IMR-90 (cell line): ENCODE data around the gene CRIM1. TPM values are rescaled to one million over a fixed set of nuclear protein-coding genes. Genes with fewer than 3 reads are reported as not detected.
A peak's percentile ranks its signal among the peaks of the same experiment; 100 is the strongest.

Experiments used
- ATAC-seq: fragments of 200-7000 bp; cut with Tn5 transposase; 2 replicates; pipeline ENCODE4 v1.9.1; 2020; ENCODE audit warnings: low read depth, mild to moderate bottlenecking, moderate library complexity
- BruUV-seq: library from RNA; stranded (reverse); fragments of 400-500 nt; replicated peaks from 2 replicates; lab custom pipeline; 2021; lab: Mats Ljungman, UMichigan
- CTCF ChIA-PET: fragments of 300-600 bp; formaldehyde crosslinking; extraction: SDS; loops from one replicate; lab custom pipeline; 2021; ENCODE audit warnings: antibody characterized with exemption; lab: Yijun Ruan, JAX
- POLR2A ChIA-PET: fragments of 300-600 bp; sonication (Branson Sonifier 250); formaldehyde crosslinking; loops from one replicate; lab custom pipeline; 2022; ENCODE audit warnings: antibody characterized with exemption; ENCODE audit not compliant: unreplicated experiment; lab: Charles Lee
- DNase-seq: peaks from one replicate; pipeline ENCODE4 v3.0.0; 2013
- H2AFZ ChIP-seq: replicated peaks from 2 replicates; pipeline ENCODE3; 2013; ENCODE audit warnings: low read length, mild to moderate bottlenecking; ENCODE audit not compliant: poor library complexity
- H2AK5ac ChIP-seq: 2 replicates; pipeline ENCODE4 v1.6.1; 2013; ENCODE audit warnings: low read depth, low read length, inconsistent platforms
- H2AK9ac ChIP-seq: replicated peaks from 2 replicates; pipeline ENCODE3; 2013; ENCODE audit warnings: mild to moderate bottlenecking, low read depth, low read length, moderate library complexity; ENCODE audit not compliant: poor library complexity
- H2BK120ac ChIP-seq: 2 replicates; pipeline ENCODE4 v1.6.1; 2013; ENCODE audit warnings: low read depth, low read length, inconsistent platforms
- H2BK15ac ChIP-seq: 3 replicates; pipeline ENCODE4 v1.6.1; 2013; ENCODE audit warnings: low read depth, low read length, inconsistent platforms
- H2BK20ac ChIP-seq: 2 replicates; pipeline ENCODE4 v1.6.1; 2013; ENCODE audit warnings: low read depth, mild to moderate bottlenecking, inconsistent platforms, low read length, moderate library complexity
- H2BK5ac ChIP-seq: 2 replicates; pipeline ENCODE4 v1.6.1; 2013; ENCODE audit warnings: mild to moderate bottlenecking, low read depth, low read length, inconsistent platforms; ENCODE audit not compliant: poor library complexity, severe bottlenecking
- H3K14ac ChIP-seq: replicated peaks from 2 replicates; pipeline ENCODE4 v1.6.1; 2013; ENCODE audit warnings: low read depth, low read length, inconsistent platforms
- H3K18ac ChIP-seq: 2 replicates; pipeline ENCODE4 v1.6.1; 2013; ENCODE audit warnings: low read depth, low read length, control low read depth
- H3K23ac ChIP-seq: 2 replicates; pipeline ENCODE4 v1.6.1; 2013; ENCODE audit warnings: low read depth, low read length, inconsistent platforms
- H3K27ac ChIP-seq: 2 replicates; pipeline ENCODE4 v1.5.1; 2013; ENCODE audit warnings: mild to moderate bottlenecking, control low read depth, low read length; ENCODE audit not compliant: insufficient read depth
- H3K27me3 ChIP-seq: 2 replicates; pipeline ENCODE4 v1.6.1; 2013; ENCODE audit warnings: low read length; ENCODE audit not compliant: control insufficient read depth, insufficient read depth
- H3K36me3 ChIP-seq: 2 replicates; pipeline ENCODE4 v1.6.1; 2013; ENCODE audit warnings: low read length, mixed read lengths; ENCODE audit not compliant: control insufficient read depth, insufficient read depth
- H3K4ac ChIP-seq: 2 replicates; pipeline ENCODE4 v1.6.1; 2013; ENCODE audit warnings: low read depth, low read length, inconsistent platforms
- H3K4me1 ChIP-seq: 2 replicates; pipeline ENCODE4 v1.6.1; 2013; ENCODE audit warnings: low read length, mixed read lengths; ENCODE audit not compliant: control insufficient read depth, insufficient read depth
- H3K4me2 ChIP-seq: 2 replicates; pipeline ENCODE4 v1.6.1; 2013; ENCODE audit warnings: low read depth, mild to moderate bottlenecking, control low read depth, low read length, moderate library complexity
- H3K4me3 ChIP-seq: 2 replicates; pipeline ENCODE4 v1.5.1; 2013; ENCODE audit warnings: low read depth, mild to moderate bottlenecking, control low read depth, low read length, moderate library complexity; ENCODE audit not compliant: insufficient read depth
- H3K56ac ChIP-seq: 2 replicates; pipeline ENCODE4 v1.6.1; 2013; ENCODE audit warnings: low read length, inconsistent platforms; ENCODE audit not compliant: insufficient read depth; ENCODE audit errors: extremely low read depth
- H3K79me1 ChIP-seq, 2 experiments: 2 replicates each; pipeline ENCODE4 v1.6.1; 2013; ENCODE audit warnings: low read length in 2 of 2, inconsistent platforms in 1 of 2, low read depth in 1 of 2
- H3K9ac ChIP-seq: 2 replicates; pipeline ENCODE4 v1.6.1; 2013; ENCODE audit warnings: low read depth, low read length, control low read depth
- H3K9me1 ChIP-seq: 2 replicates; pipeline ENCODE4 v1.6.1; 2013; ENCODE audit warnings: low read length, inconsistent platforms; ENCODE audit not compliant: insufficient read depth
- H3K9me3 ChIP-seq: 2 replicates; pipeline ENCODE4 v1.6.1; 2013; ENCODE audit warnings: low read length; ENCODE audit not compliant: control insufficient read depth, insufficient read depth
- H4K20me1 ChIP-seq: 2 replicates; pipeline ENCODE4 v1.6.1; 2013; ENCODE audit warnings: low read length, inconsistent platforms; ENCODE audit not compliant: insufficient read depth
- H4K5ac ChIP-seq: 2 replicates; pipeline ENCODE4 v1.6.1; 2013; ENCODE audit warnings: mild to moderate bottlenecking, low read depth, low read length, control low read depth
- H4K8ac ChIP-seq, 2 experiments: 2 replicates each; pipeline ENCODE4 v1.6.1; 2013; ENCODE audit warnings: low read depth in 2 of 2, low read length in 2 of 2, control low read depth in 1 of 2, inconsistent platforms in 1 of 2
- H4K91ac ChIP-seq: 2 replicates; pipeline ENCODE4 v1.6.1; 2013; ENCODE audit warnings: low read depth, low read length, inconsistent platforms; ENCODE audit not compliant: insufficient read depth
- BHLHE40 ChIP-seq: fragments of 150-350 bp; IDR thresholded peaks from 2 replicates; pipeline ENCODE4 v1.6.1; 2016; ENCODE audit warnings: mild to moderate bottlenecking, low read depth, low read length
- CEBPB ChIP-seq: IDR thresholded peaks from 2 replicates; pipeline ENCODE4 v1.6.1; 2012; ENCODE audit warnings: low read depth, low read length, improper control_type of control experiment
- ELK1 ChIP-seq: fragments of 150-350 bp; IDR thresholded peaks from 2 replicates; pipeline ENCODE4 v1.6.1; 2016; ENCODE audit warnings: low read depth, mild to moderate bottlenecking, low read length, moderate library complexity, borderline replicate concordance
- MAZ ChIP-seq: IDR thresholded peaks from 2 replicates; pipeline ENCODE4 v1.6.1; 2012; ENCODE audit warnings: low read depth, mild to moderate bottlenecking, low read length, improper control_type of control experiment, moderate library complexity, borderline replicate concordance
- MXI1 ChIP-seq: IDR thresholded peaks from 2 replicates; pipeline ENCODE4 v1.6.1; 2012; ENCODE audit warnings: low read depth, mild to moderate bottlenecking, low read length, moderate library complexity, borderline replicate concordance
- NFE2L2 ChIP-seq: fragments of 150-350 bp; IDR thresholded peaks from 2 replicates; pipeline ENCODE4 v1.6.1; 2016; ENCODE audit warnings: low read depth, mild to moderate bottlenecking, low read length
- POLR2A ChIP-seq: IDR thresholded peaks from 2 replicates; pipeline ENCODE4 v1.6.1; 2012; ENCODE audit warnings: mild to moderate bottlenecking, low read depth, low read length
- RAD21 ChIP-seq: IDR thresholded peaks from 2 replicates; pipeline ENCODE4 v1.6.1; 2012; ENCODE audit warnings: low read length, improper control_type of control experiment
- RCOR1 ChIP-seq: IDR thresholded peaks from 2 replicates; pipeline ENCODE4 v1.6.1; 2012; ENCODE audit warnings: mild to moderate bottlenecking, low read length, improper control_type of control experiment; ENCODE audit not compliant: insufficient replicate concordance
- WGBS, 2 experiments: methylation state at CpG; one replicate each; pipeline versions ENCODE4 v1.1.5 to v1.1.7; 2013; ENCODE audit warnings: missing lambda C conversion rate in 2 of 2; ENCODE audit not compliant: insufficient read length in 1 of 2; ENCODE audit errors: extremely low coverage in 2 of 2; 5-methylcytosine and 5-hydroxymethylcytosine counted together
- dilution Hi-C: fragments of 300-500 bp; cut with HindIII; formaldehyde crosslinking; loops from one replicate; pipeline ENCODE4 v1.14.3; 2018; ENCODE audit warnings: low sequenced_read_pairs; ENCODE audit not compliant: unreplicated experiment
- in situ Hi-C: fragments of 300-500 bp; cut with MboI; formaldehyde crosslinking; loops from 3 replicates; pipeline ENCODE4 v1.14.3; 2019; ENCODE audit warnings: low sequenced_read_pairs, inconsistent platforms, mixed read lengths
- intact Hi-C: fragments of 100-400 bp; cut with micrococcal nuclease; formaldehyde crosslinking; loops from 2 replicates; pipeline ENCODE4 v1.10.0; 2022
- polyA plus RNA-seq, 3 experiments: library from polyadenylated mRNA; depleted of rRNA; stranded (reverse); fragments of >200 nt; gene quantifications; 2 replicates each; pipeline ENCODE4 v1.2.3, GENCODE V29; 2012; ENCODE audit warnings: low replicate concordance in 1 of 3
- total RNA-seq: library from RNA; depleted of rRNA; stranded (reverse); fragments of >200 nt; gene quantifications from 2 replicates; pipeline ENCODE4 v1.2.3, GENCODE V29; 2012

The CRIM1 gene
- total and polyA plus RNA-seq, 2 of the 4 experiments (the other 2 are of a cell fraction) = 285 to 490 TPM

GRCh38 chr2:36446294-36446693, 90.7 kb downstream of the CRIM1 start:
- no peak overlapping the region for H3K27ac ChIP-seq
- peak overlapping the region; percentile 42 for H2BK5ac ChIP-seq
- H3K27me3 ChIP-seq = no peaks in the 10 kb centered on the region
- no CpG with 5 or more reads among the region's 3 CpGs for WGBS, 2 experiments
- peaks cover 43% of the 10 kb centered on the region for H3K36me3 ChIP-seq
- ChIA-PET CTCF (interaction anchor here (1.6 kb wide), 1 partner anchor 10 kb away, joined by 3 read pairs; no protein-coding TSS in a partner anchor), POLR2A (no interaction called here)
- no peak for TF ChIP-seq MAZ
- no peak for TF ChIP-seq RCOR1
- no peak for TF ChIP-seq NFE2L2
- TF ChIP-seq RAD21 = no peak
- no peak for TF ChIP-seq CEBPB
- TF ChIP-seq ELK1 = no peak
- no peak for TF ChIP-seq MXI1
- TF ChIP-seq BHLHE40 = no peak
- no peak for TF ChIP-seq POLR2A
- H3K79me1 ChIP-seq = peaks cover 50 to 79% of the 10 kb centered on the region in 2 experiments
- DNase-seq = no peak
- no peak overlapping the region for H2BK20ac ChIP-seq
- H3K4ac ChIP-seq = no peak overlapping the region; the same call in 1 of the 2 replicates
- no peak overlapping the region for H3K4me2 ChIP-seq
- no peak overlapping the region for H3K56ac ChIP-seq
- no peaks in the 10 kb centered on the region for H3K9me3 ChIP-seq
- dilution Hi-C loops = no loop called here
- H3K9ac ChIP-seq = no peak overlapping the region
- H2AK5ac ChIP-seq = no peak overlapping the region
- 0 out of 2 replicates have a peak overlapping the region, but pooled peaks have one; percentile 63 for H3K23ac ChIP-seq
- intact Hi-C loops = no loop called here
- H3K4me3 ChIP-seq = no peak overlapping the region
- H3K9me1 ChIP-seq = peaks cover 29% of the 10 kb centered on the region
- BruUV-seq = no TSS peak
- H2AFZ ChIP-seq = no peak overlapping the region
- H4K91ac ChIP-seq = no peak overlapping the region
- H3K4me1 ChIP-seq = peaks cover 25% of the 10 kb centered on the region
- ATAC-seq = no peak
- H2BK120ac ChIP-seq = no peak overlapping the region
- H3K18ac ChIP-seq = no peak overlapping the region
- H2AK9ac ChIP-seq = no peak overlapping the region
- H4K20me1 ChIP-seq = peaks cover 14% of the 10 kb centered on the region; the same call in 1 of the 2 replicates
- H4K5ac ChIP-seq = no peak overlapping the region
- in situ Hi-C loops = no loop called here
- H2BK15ac ChIP-seq = no peak overlapping the region
- no peak overlapping the region for H3K14ac ChIP-seq
- peak overlapping the region in 1 of 2 experiments; percentile 21; a peak in 1 of 4 replicates for H4K8ac ChIP-seq
